ENCODE results near the gene CASP2. TPM values are rescaled to one million over a fixed set of nuclear protein-coding genes. Genes with fewer than 3 reads are reported as not detected.

Gene CASP2
- total and polyA plus RNA-seq, 7 donors = 1.4 to 7.6 (median 4.3) TPM

- intact Hi-C loops (cut with DNase I) = no loop called here
- H3K9me3 ChIP-seq = no peaks in the 10 kb centered on the region
- ATAC-seq = no peak
- no peaks in the 10 kb centered on the region for H3K27me3 ChIP-seq (ENCODE audit: insufficient read depth in 3 of 3, low read length in 2 of 3)
- no peak for TF ChIP-seq CTCF (IDR thresholded peaks at IDR 0.05)
- no peaks in the 10 kb centered on the region for H3K36me3 ChIP-seq (ENCODE audit: insufficient read depth in 1 of 2, low read depth in 1 of 2)
- H3K4me1 ChIP-seq = no peaks in the 10 kb centered on the region
- H3K4me3 ChIP-seq = no peak overlapping the region
- H3K27ac ChIP-seq = no peak overlapping the region
- WGBS, 3 donors = 36 to 79% (median 65%) methylated on average over 1 of the region's 1 CpG
- DNase-seq = no peak
These were observed 40.8 kb upstream of the CASP2 start for GRCh38 chr7:143247372-143247771.

GRCh38 chr7:143248761-143249354 lies 39.3 kb upstream of the CASP2 start:
- TF ChIP-seq CTCF (IDR thresholded peaks at IDR 0.05) = no peak
- no peaks in the 10 kb centered on the region for H3K4me1 ChIP-seq
- no peak for ATAC-seq
- DNase-seq = no peak
- H3K27ac ChIP-seq = no peak overlapping the region
- no peak overlapping the region for H3K4me3 ChIP-seq
- H3K27me3 ChIP-seq (ENCODE audit: insufficient read depth in 3 of 3, low read length in 2 of 3) = no peaks in the 10 kb centered on the region
- 81 to 93% (median 84%) methylated on average over 2 of the region's 2 CpGs for WGBS, 3 donors
- no peaks in the 10 kb centered on the region for H3K9me3 ChIP-seq
- intact Hi-C loops (cut with DNase I) = no loop called here
- no peaks in the 10 kb centered on the region for H3K36me3 ChIP-seq (ENCODE audit: insufficient read depth in 1 of 2, low read depth in 1 of 2)

- Histone ChIP-seq H3K36me3 (ENCODE audit: insufficient read depth in 1 of 2, low read depth in 1 of 2) (no peaks in the 10 kb centered on the region), H3K27me3 (ENCODE audit: insufficient read depth in 3 of 3, low read length in 2 of 3) (no peaks in the 10 kb centered on the region), H3K9me3 (no peaks in the 10 kb centered on the region), H3K4me1 (no peaks in the 10 kb centered on the region), H3K27ac (no peak overlapping the region), H3K4me3 (no peak overlapping the region)
- DNase-seq (no peak), ATAC-seq (no peak)
- TF ChIP-seq CTCF (IDR thresholded peaks at IDR 0.05) = no peak
- intact Hi-C loops (cut with DNase I) = no loop called here
These were observed 38.0 kb upstream of the CASP2 start for GRCh38 chr7:143250199-143250598.

GRCh38 chr7:143250822-143251221 lies 37.3 kb upstream of the CASP2 start:
- H3K27ac ChIP-seq = no peak overlapping the region
- WGBS, 3 donors = 91 to 96% (median 92%) methylated on average over 1 of the region's 1 CpG

More at GRCh38 chr7:143250822-143251221, 37.3 kb upstream of the CASP2 start:
- no peaks in the 10 kb centered on the region for H3K27me3 ChIP-seq (ENCODE audit: insufficient read depth in 3 of 3, low read length in 2 of 3)
- no peak for DNase-seq
- no peaks in the 10 kb centered on the region for H3K36me3 ChIP-seq (ENCODE audit: insufficient read depth in 1 of 2, low read depth in 1 of 2)
- no peaks in the 10 kb centered on the region for H3K9me3 ChIP-seq
- no peak overlapping the region for H3K4me3 ChIP-seq
- no peak for ATAC-seq
- intact Hi-C loops (cut with DNase I) = no loop called here
- TF ChIP-seq CTCF (IDR thresholded peaks at IDR 0.05) = no peak
- no peaks in the 10 kb centered on the region for H3K4me1 ChIP-seq

All from psoas muscle (tissue), 8 donors.